ENCODE measurements around the gene NIPBL.

Gene NIPBL

GRCh38 chr5:37014321-37014720 lies 137.8 kb downstream of the NIPBL start:
- no peak overlapping the region for H3K9ac ChIP-seq
- H3K27me3 ChIP-seq, result no peaks in the 10 kb centered on the region
- H3K27ac ChIP-seq, result no peak overlapping the region
- TF ChIP-seq Cebpa-rat (IDR thresholded peaks at IDR 0.05), result no peak
- peaks cover 65% of the 10 kb centered on the region for H3K36me3 ChIP-seq
- H4K20me1 ChIP-seq, result no peaks in the 10 kb centered on the region
- H3K9me3 ChIP-seq, result no peaks in the 10 kb centered on the region
- no peak overlapping the region for H3K4me3 ChIP-seq
- no peaks in the 10 kb centered on the region for H3K4me1 ChIP-seq
- no peak overlapping the region for H3K4me2 ChIP-seq

GRCh38 chr5:37015795-37016666 lies 139.5 kb downstream of the NIPBL start:
- no peak overlapping the region for H3K4me2 ChIP-seq

GRCh38 chr5:37028910-37029309 lies 152.3 kb downstream of the NIPBL start:
- Histone ChIP-seq H4K20me1 (no peaks in the 10 kb centered on the region), H3K36me3 (peaks cover 77% of the 10 kb centered on the region), H3K27me3 (no peaks in the 10 kb centered on the region), H3K4me2 (no peak overlapping the region), H3K9me3 (no peaks in the 10 kb centered on the region), H3K4me3 (no peak overlapping the region), H3K9ac (no peak overlapping the region), H3K27ac (no peak overlapping the region), H3K4me1 (no peaks in the 10 kb centered on the region)
- TF ChIP-seq Cebpa-rat (IDR thresholded peaks at IDR 0.05), result no peak

More at GRCh38 chr5:37015795-37016666, 139.5 kb downstream of the NIPBL start:
- H3K4me3 ChIP-seq, result no peak overlapping the region
- H3K27ac ChIP-seq, result no peak overlapping the region
- no peaks in the 10 kb centered on the region for H3K4me1 ChIP-seq
- peaks cover 68% of the 10 kb centered on the region for H3K36me3 ChIP-seq
- H3K9me3 ChIP-seq, result no peaks in the 10 kb centered on the region
- no peak for TF ChIP-seq Cebpa-rat (IDR thresholded peaks at IDR 0.05)
- no peaks in the 10 kb centered on the region for H3K27me3 ChIP-seq
- no peaks in the 10 kb centered on the region for H4K20me1 ChIP-seq
- no peak overlapping the region for H3K9ac ChIP-seq

GRCh38 chr5:37029436-37029835 lies 152.9 kb downstream of the NIPBL start:
- no peaks in the 10 kb centered on the region for H3K9me3 ChIP-seq
- no peak overlapping the region for H3K4me2 ChIP-seq
- peaks cover 72% of the 10 kb centered on the region for H3K36me3 ChIP-seq
- H3K27me3 ChIP-seq, result no peaks in the 10 kb centered on the region
- no peak for TF ChIP-seq Cebpa-rat (IDR thresholded peaks at IDR 0.05)
- H3K4me3 ChIP-seq, result no peak overlapping the region
- H3K27ac ChIP-seq, result no peak overlapping the region
- H3K4me1 ChIP-seq, result no peaks in the 10 kb centered on the region; the same call in 1 of the 2 replicates
- 0 out of 2 replicates have a peak, but pooled peaks cover 3% of the 10 kb centered on the region for H4K20me1 ChIP-seq
- H3K9ac ChIP-seq, result no peak overlapping the region

GRCh38 chr5:37034955-37035354 lies 158.4 kb downstream of the NIPBL start:
- Histone ChIP-seq H3K9ac (no peak overlapping the region), H3K4me1 (peaks cover 7% of the 10 kb centered on the region)

GRCh38 chr5:37037840-37038239 lies 161.3 kb downstream of the NIPBL start:
- H3K9me3 ChIP-seq, result no peaks in the 10 kb centered on the region
- no peak overlapping the region for H3K4me2 ChIP-seq
- H3K27ac ChIP-seq, result no peak overlapping the region
- no peaks in the 10 kb centered on the region for H3K27me3 ChIP-seq
- TF ChIP-seq Cebpa-rat (IDR thresholded peaks at IDR 0.05), result no peak
- H3K4me3 ChIP-seq, result no peak overlapping the region
- H4K20me1 ChIP-seq, result peaks cover 15% of the 10 kb centered on the region; the same call in 1 of the 2 replicates
- H3K36me3 ChIP-seq, result peaks cover 44% of the 10 kb centered on the region
- peaks cover 7% of the 10 kb centered on the region for H3K4me1 ChIP-seq
- no peak overlapping the region for H3K9ac ChIP-seq

More at GRCh38 chr5:37034955-37035354, 158.4 kb downstream of the NIPBL start:
- Histone ChIP-seq H4K20me1 (peaks cover 15% of the 10 kb centered on the region; the same call in 1 of the 2 replicates), H3K27ac (no peak overlapping the region), H3K4me3 (no peak overlapping the region), H3K27me3 (no peaks in the 10 kb centered on the region), H3K9me3 (no peaks in the 10 kb centered on the region), H3K36me3 (peaks cover 52% of the 10 kb centered on the region), H3K4me2 (peak overlapping the region; percentile 32)
- no peak for TF ChIP-seq Cebpa-rat (IDR thresholded peaks at IDR 0.05)

- Histone ChIP-seq H3K9me3 (no peaks in the 10 kb centered on the region), H3K27ac (no peak overlapping the region), H3K36me3 (peaks cover 57% of the 10 kb centered on the region), H3K4me1 (peaks cover 4% of the 10 kb centered on the region), H4K20me1 (peaks cover 8% of the 10 kb centered on the region; the same call in 1 of the 2 replicates), H3K4me2 (no peak overlapping the region), H3K4me3 (no peak overlapping the region), H3K27me3 (no peaks in the 10 kb centered on the region), H3K9ac (no peak overlapping the region)
- TF ChIP-seq Cebpa-rat (IDR thresholded peaks at IDR 0.05), result no peak
These were observed 163.3 kb downstream of the NIPBL start for GRCh38 chr5:37039824-37040223.

- H3K9ac ChIP-seq, result no peak overlapping the region
- H3K36me3 ChIP-seq, result peaks cover 66% of the 10 kb centered on the region
- H3K27me3 ChIP-seq, result no peaks in the 10 kb centered on the region
These were observed 167.1 kb downstream of the NIPBL start for GRCh38 chr5:37043693-37044092.

GRCh38 chr5:37044120-37044519 lies 167.6 kb downstream of the NIPBL start:
- H3K4me2 ChIP-seq, result no peak overlapping the region
- H3K27ac ChIP-seq, result no peak overlapping the region
- H3K4me3 ChIP-seq, result no peak overlapping the region
- no peak overlapping the region for H3K9ac ChIP-seq
- no peaks in the 10 kb centered on the region for H3K27me3 ChIP-seq
- TF ChIP-seq Cebpa-rat (IDR thresholded peaks at IDR 0.05), result no peak
- no peaks in the 10 kb centered on the region for H3K4me1 ChIP-seq
- H3K9me3 ChIP-seq, result no peaks in the 10 kb centered on the region
- H3K36me3 ChIP-seq, result peaks cover 66% of the 10 kb centered on the region
- H4K20me1 ChIP-seq, result no peaks in the 10 kb centered on the region

More at GRCh38 chr5:37043693-37044092, 167.1 kb downstream of the NIPBL start:
- H3K4me1 ChIP-seq, result no peaks in the 10 kb centered on the region
- H4K20me1 ChIP-seq, result no peaks in the 10 kb centered on the region
- no peaks in the 10 kb centered on the region for H3K9me3 ChIP-seq
- no peak overlapping the region for H3K4me3 ChIP-seq
- no peak overlapping the region for H3K4me2 ChIP-seq
- no peak for TF ChIP-seq Cebpa-rat (IDR thresholded peaks at IDR 0.05)
- no peak overlapping the region for H3K27ac ChIP-seq

GRCh38 chr5:37045703-37046102 lies 169.1 kb downstream of the NIPBL start:
- no peaks in the 10 kb centered on the region for H4K20me1 ChIP-seq
- H3K9me3 ChIP-seq, result no peaks in the 10 kb centered on the region
- H3K27ac ChIP-seq, result no peak overlapping the region
- H3K4me1 ChIP-seq, result no peaks in the 10 kb centered on the region
- no peak overlapping the region for H3K9ac ChIP-seq
- H3K36me3 ChIP-seq, result peaks cover 81% of the 10 kb centered on the region
- H3K4me2 ChIP-seq, result no peak overlapping the region
- TF ChIP-seq Cebpa-rat (IDR thresholded peaks at IDR 0.05), result no peak
- no peaks in the 10 kb centered on the region for H3K27me3 ChIP-seq
- H3K4me3 ChIP-seq, result no peak overlapping the region

All from BLaER1 (cell line).